GM19035 (cell line): ENCODE results near the gene APOC3.
"Not testable (repeated sequence)": the region's sequence is repeated elsewhere in the genome, so short reads cannot be mapped to it uniquely, and the experiment has no call there.

ENCODE experiments used
- ATAC-seq: cut with Tn5 transposase; IDR thresholded peaks from one replicate; pipeline ENCODE4 v1.9.1; 2021; ENCODE audit not compliant: unreplicated experiment

Gene APOC3

GRCh38 chr11:116801662-116802061 lies 28.0 kb upstream of the APOC3 start:
- ATAC-seq, result not testable (repeated sequence)

- ATAC-seq, result no peak
Measured at GRCh38 chr11:116804001-116804400, 25.7 kb upstream of the APOC3 start.

GRCh38 chr11:116807601-116808261 lies 22.0 kb upstream of the APOC3 start:
- no peak for ATAC-seq

DNA sequence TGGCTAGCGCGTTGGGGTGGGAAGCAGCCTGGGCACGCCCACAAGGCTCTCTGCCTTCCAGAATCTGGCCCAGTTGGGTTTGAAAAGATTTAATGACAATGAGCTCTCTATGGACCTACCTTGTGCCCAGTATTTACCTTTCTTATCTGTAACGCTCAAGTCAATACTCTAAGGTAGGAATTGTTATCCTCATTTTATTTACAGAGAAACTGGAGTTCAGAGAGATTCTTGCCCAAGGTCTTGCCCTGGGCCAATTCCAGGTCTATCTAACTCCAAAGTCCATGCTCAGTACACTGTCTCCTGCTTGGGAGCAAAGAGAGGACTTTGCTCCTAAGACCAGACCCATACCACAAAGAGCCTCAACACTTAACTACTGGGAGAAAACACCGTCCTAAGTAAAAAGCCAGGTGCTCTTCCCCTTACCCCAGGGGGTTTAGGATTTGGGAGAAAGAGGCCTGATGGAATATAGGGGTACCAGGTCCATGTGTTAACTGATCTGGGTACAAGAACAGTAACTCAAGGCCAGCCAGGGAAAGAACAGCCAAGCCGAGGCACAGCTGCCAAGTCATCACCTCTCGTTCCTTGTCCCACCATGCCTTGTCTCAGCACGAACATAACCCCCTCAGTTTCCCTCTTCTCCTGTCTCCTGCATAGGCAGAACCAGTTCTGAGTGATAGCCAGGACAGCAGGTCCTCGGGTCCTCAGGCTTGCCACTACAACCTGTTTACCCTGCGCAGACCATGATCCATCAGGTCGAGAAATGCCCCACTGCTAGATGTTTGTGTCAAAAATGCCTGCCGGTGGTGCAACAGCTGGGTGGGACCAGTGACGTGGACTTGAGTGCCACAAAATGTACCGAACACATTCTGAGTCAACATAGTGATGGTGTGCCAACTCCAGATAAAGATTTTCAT lies 21.2 kb upstream of the APOC3 start:
- ATAC-seq, result no peak

- ATAC-seq, result no peak
Measured at GRCh38 chr11:116811194-116811593, 18.5 kb upstream of the APOC3 start.

DNA sequence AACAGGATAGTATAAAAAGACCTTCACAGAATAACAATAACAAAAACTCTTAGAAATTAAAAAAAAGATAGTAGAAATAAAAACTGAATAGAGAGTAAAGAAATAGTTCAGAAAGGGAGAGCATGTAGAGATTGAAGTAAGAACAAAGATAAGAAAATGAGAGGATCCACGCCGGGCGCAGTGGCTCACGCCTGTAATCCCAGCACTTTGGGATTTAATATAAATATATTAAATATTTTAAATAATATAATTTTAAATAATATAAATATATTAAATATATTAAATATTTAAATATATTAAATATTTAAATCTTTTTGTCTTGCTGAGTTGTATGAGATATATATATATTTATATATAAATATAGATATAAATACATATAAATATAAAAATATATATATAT lies 17.6 kb upstream of the APOC3 start:
- ATAC-seq, result no peak

DNA sequence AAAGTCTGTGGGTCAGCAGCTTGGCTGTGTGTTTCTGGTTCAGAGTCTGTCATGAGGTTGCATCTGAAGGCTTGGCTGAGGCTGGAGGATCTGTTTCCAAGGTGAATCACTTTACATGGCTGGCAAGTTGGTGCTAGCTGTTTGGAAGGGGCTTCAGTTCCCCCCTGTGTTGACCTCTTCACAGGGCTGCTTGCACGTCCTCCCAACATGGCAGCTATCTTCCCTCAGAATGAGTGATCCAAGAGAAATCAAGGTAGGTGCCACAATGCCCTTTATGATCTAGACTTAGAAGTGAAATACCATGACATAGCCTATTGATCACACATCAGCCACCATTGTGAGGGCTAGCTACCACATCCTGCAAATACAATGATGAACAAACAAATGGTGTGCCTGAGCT lies 16.5 kb upstream of the APOC3 start:
- ATAC-seq, result no peak

GRCh38 chr11:116813781-116814471 lies 15.8 kb upstream of the APOC3 start:
- ATAC-seq, result no peak

DNA sequence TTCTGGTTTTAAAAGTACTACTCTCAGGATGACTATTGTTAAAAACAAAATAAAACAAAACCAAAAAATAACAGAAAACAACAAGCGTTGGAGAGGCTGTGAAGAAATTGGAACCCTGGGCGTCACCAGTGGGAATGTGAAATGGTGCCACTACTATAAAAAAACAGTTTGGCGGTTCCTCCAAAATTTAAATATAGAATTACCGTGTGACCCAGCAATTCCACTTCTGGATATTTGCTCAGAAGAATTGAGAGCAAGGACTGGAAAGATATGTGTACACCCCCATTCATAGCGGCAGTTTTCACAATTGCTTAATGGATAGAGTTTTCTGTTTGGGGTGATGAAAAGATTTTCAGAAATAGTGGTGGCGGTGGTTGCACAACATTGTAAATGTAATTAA lies 15.2 kb upstream of the APOC3 start:
- no peak for ATAC-seq

GRCh38 chr11:116819049-116819448 lies 10.7 kb upstream of the APOC3 start:
- ATAC-seq, result no peak

- no peak for ATAC-seq
Measured at GRCh38 chr11:116821050-116821918, 8.4 kb upstream of the APOC3 start.

GRCh38 chr11:116822575-116822974 lies 7.1 kb upstream of the APOC3 start:
- ATAC-seq, result no peak

- ATAC-seq, result no peak
Measured at GRCh38 chr11:116823031-116823843, 6.5 kb upstream of the APOC3 start, which contains the start of gene APOA4. TSS of gene APOA4 (minus strand) at chr11:116823304. CDS start at chr11:116823191, 113 bp downstream.

DNA sequence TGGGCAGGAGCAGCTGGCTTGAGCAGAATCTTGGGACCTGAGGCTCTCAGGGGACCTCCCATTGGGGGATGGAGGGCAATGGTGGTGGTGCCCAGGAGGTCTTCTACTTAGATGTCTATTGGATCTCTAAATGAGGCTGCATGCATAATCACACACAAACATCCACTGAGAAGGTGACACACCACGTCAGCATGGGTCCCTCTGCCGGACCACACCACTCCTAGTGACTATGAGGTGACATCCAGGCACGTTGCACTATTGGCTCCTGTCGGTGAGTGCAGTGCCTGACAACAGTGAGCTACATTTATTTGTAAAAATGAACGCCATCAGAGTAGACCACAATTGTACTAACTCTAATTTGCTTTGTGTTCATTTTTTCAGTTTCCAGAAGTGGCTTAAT lies 4.3 kb upstream of the APOC3 start:
- no peak for ATAC-seq

- ATAC-seq, result no peak
Measured at GRCh38 chr11:116825854-116826750, 3.6 kb upstream of the APOC3 start.

GRCh38 chr11:116826751-116827431 lies 2.8 kb upstream of the APOC3 start:
- ATAC-seq, result no peak

DNA sequence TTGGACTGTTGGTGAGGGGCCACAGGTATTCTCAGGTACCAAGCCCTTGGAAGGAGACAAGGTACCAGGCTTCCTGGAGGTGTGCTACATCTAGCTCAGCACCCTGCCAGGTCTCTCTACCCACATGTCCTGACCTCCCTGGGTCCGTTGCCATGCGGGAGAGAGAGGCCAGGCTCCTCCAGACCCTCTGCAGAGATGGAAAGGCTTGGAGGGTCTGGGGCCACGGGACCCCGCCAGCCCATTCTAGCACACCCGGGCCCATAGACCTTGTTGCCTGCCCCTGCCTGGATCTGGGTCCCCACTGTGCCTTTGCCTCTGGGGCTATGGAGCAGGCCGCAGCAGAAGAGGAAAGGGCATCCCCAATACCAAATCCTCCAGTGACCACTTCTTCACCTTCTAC lies 2.2 kb upstream of the APOC3 start:
- no peak for ATAC-seq
